Astrocyte (in vitro differentiated cells and primary cell): Measurements from ENCODE around the gene TMEM151A. TPM values are rescaled to one million over a fixed set of nuclear protein-coding genes. Genes with fewer than 3 reads are reported as not detected.

Experiments used
- DNase-seq: peaks from one replicate; pipeline ENCODE4 v3.0.0-alpha.2; 2010; ENCODE audit warnings: low read depth
- FAIRE-seq: peaks from 2 replicates; lab custom pipeline; 2011; peaks lifted over from hg19 to GRCh38; lab: Jason Lieb, UNC
- H2AFZ ChIP-seq: 2 replicates; pipeline ENCODE4 v1.6.0; 2012; ENCODE audit warnings: low read depth, low read length, inconsistent platforms
- H3K27ac ChIP-seq: 2 replicates; pipeline ENCODE4 v1.5.1; 2011; ENCODE audit warnings: low read depth, low read length, inconsistent platforms
- H3K27me3 ChIP-seq: 2 replicates; pipeline ENCODE4 v1.6.0; 2011; ENCODE audit warnings: low read length, inconsistent platforms; ENCODE audit not compliant: insufficient read depth
- H3K36me3 ChIP-seq: 2 replicates; pipeline ENCODE4 v1.5.1; 2011; ENCODE audit warnings: low read length, inconsistent platforms; ENCODE audit not compliant: insufficient read depth
- H3K4me1 ChIP-seq: 2 replicates; pipeline ENCODE4 v1.5.1; 2011; ENCODE audit warnings: low read length, inconsistent platforms; ENCODE audit not compliant: insufficient read depth
- H3K4me2 ChIP-seq: 2 replicates; pipeline ENCODE4 v1.6.0; 2012; ENCODE audit warnings: low read length, inconsistent platforms
- H3K4me3 ChIP-seq: 2 replicates; pipeline ENCODE4 v1.5.1; 2011; ENCODE audit warnings: low read depth, mild to moderate bottlenecking, low read length, inconsistent platforms; ENCODE audit not compliant: insufficient read depth
- H3K79me2 ChIP-seq: 2 replicates; pipeline ENCODE4 v1.6.0; 2012; ENCODE audit warnings: mild to moderate bottlenecking, low read length, inconsistent platforms; ENCODE audit not compliant: insufficient read depth
- H3K9ac ChIP-seq: 2 replicates; pipeline ENCODE4 v1.6.0; 2012; ENCODE audit warnings: mild to moderate bottlenecking, low read length, inconsistent platforms
- H3K9me3 ChIP-seq: 2 replicates; pipeline ENCODE4 v1.5.1; 2012; ENCODE audit warnings: low read depth, mild to moderate bottlenecking, low read length, inconsistent platforms; ENCODE audit not compliant: insufficient read depth
- H4K20me1 ChIP-seq: 2 replicates; pipeline ENCODE4 v1.6.0; 2012; ENCODE audit warnings: low read length, inconsistent platforms; ENCODE audit not compliant: insufficient read depth
- H3K27ac Mint-ChIP-seq: one replicate; pipeline ENCODE4 v1.8.0; 2021; ENCODE audit warnings: mild to moderate bottlenecking, mixed read lengths; ENCODE audit not compliant: unreplicated experiment
- H3K27me3 Mint-ChIP-seq: one replicate; pipeline ENCODE4 v1.8.0; 2021; ENCODE audit warnings: low read depth, mixed read lengths; ENCODE audit not compliant: unreplicated experiment
- H3K36me3 Mint-ChIP-seq: one replicate; pipeline ENCODE4 v1.8.0; 2021; ENCODE audit warnings: low read depth, mixed read lengths; ENCODE audit not compliant: unreplicated experiment
- H3K4me1 Mint-ChIP-seq: one replicate; pipeline ENCODE4 v1.8.0; 2021; ENCODE audit warnings: low read depth, mixed read lengths; ENCODE audit not compliant: unreplicated experiment
- H3K4me3 Mint-ChIP-seq: one replicate; pipeline ENCODE4 v1.8.0; 2021; ENCODE audit warnings: mild to moderate bottlenecking, moderate library complexity, mixed read lengths; ENCODE audit not compliant: unreplicated experiment
- H3K9me3 Mint-ChIP-seq: one replicate; pipeline ENCODE4 v1.8.0; 2021; ENCODE audit warnings: mild to moderate bottlenecking, mixed read lengths; ENCODE audit not compliant: unreplicated experiment
- EZH2 ChIP-seq: IDR thresholded peaks from 2 replicates; pipeline ENCODE4 v1.6.1; 2012; ENCODE audit warnings: mild to moderate bottlenecking, low read length, inconsistent platforms; ENCODE audit not compliant: insufficient read depth
- total RNA-seq: library from RNA; stranded (reverse); gene quantifications from 2 replicates; pipeline ENCODE4 v1.2.1, GENCODE V29; 2021
- TF ChIP-seq, protein P1 (sequence below): IDR thresholded peaks from 2 replicates; pipeline ENCODE4 v1.5.1; 2011; ENCODE audit warnings: low read depth, mild to moderate bottlenecking, inconsistent platforms, low read length, moderate library complexity; ENCODE audit not compliant: insufficient read depth

Gene TMEM151A
- total RNA-seq, 1 donor from 2014 or later: 2.0 TPM

DNA sequence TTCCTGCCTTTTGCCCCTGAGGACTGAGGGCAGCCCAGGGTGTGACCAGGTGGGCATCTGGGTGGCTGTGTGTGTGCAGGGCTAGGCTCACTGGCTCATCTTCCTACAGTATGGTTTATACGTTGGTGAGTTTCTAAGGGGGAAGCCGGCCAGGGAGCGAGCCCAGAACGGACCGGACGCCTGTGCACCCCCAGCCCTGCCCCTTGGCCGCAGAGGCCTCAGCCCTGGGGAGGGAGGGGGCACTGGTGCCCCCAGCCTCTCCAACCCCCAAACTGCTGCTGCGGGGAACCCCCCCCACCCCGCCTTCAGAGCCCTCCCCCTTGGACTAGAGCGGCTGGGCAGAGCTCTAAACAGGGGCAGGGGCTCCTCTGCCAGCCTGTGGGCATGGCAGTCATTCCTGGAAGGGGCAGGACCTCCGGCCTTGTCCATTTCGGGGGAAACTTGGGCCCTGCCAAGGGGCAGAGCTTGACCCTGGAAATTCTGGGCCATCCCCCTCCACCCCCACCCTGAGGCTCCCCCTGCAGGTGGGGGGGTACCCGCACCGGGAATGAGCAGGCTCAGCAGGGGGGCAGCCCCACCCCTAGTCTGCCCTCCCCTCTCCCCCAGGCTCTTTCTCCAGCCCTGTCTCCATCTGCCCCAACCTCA, 8.1 kb upstream of the TMEM151A start:
- H3K27ac Mint-ChIP-seq: no peak overlapping the region

DNA sequence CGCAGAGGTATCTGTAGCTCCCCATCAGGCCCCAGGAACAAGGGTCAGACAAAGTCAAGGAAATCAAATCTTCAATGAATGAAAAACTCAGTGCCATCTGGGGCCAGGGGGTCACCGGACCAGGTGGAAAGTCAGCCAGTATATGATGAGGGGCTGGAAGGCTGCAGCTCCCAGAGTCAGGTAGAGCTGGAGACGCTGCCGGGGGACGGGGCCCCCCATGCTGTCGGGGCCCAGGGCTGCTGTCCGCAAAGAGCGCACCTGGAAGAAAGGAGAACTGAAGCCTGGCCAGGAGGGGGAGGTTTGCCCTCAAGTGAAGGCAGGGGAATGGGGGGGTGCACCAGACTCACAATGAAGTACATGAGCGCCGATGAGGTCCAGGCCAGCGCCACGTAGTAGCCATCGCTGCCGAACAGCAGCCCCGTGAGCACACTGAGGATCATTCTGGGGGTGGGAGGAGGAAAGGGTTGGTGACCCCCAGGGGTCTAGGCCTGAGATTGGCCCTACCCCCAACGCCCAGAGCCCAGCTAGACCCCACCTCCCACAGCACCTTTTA, 7.1 kb upstream of the TMEM151A start:
- H4K20me1 ChIP-seq: peaks cover 69% of the 10 kb centered on the region
- H3K36me3 ChIP-seq: peaks cover 7% of the 10 kb centered on the region
- H3K27me3 ChIP-seq: no peaks in the 10 kb centered on the region
- H3K4me2 ChIP-seq: no peak overlapping the region
- H3K36me3 Mint-ChIP-seq: peaks cover 2% of the 10 kb centered on the region
- no peak overlapping the region for H3K27ac ChIP-seq
- no peak for TF ChIP-seq EZH2
- TF ChIP-seq, protein P1, sequence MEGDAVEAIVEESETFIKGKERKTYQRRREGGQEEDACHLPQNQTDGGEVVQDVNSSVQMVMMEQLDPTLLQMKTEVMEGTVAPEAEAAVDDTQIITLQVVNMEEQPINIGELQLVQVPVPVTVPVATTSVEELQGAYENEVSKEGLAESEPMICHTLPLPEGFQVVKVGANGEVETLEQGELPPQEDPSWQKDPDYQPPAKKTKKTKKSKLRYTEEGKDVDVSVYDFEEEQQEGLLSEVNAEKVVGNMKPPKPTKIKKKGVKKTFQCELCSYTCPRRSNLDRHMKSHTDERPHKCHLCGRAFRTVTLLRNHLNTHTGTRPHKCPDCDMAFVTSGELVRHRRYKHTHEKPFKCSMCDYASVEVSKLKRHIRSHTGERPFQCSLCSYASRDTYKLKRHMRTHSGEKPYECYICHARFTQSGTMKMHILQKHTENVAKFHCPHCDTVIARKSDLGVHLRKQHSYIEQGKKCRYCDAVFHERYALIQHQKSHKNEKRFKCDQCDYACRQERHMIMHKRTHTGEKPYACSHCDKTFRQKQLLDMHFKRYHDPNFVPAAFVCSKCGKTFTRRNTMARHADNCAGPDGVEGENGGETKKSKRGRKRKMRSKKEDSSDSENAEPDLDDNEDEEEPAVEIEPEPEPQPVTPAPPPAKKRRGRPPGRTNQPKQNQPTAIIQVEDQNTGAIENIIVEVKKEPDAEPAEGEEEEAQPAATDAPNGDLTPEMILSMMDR: no peak
- H3K27me3 Mint-ChIP-seq: no peaks in the 10 kb centered on the region
- H3K27ac Mint-ChIP-seq: no peak overlapping the region
- no peak overlapping the region for H3K4me3 ChIP-seq
- peaks cover 28% of the 10 kb centered on the region for H3K4me1 ChIP-seq
- H3K9me3 Mint-ChIP-seq: no peaks in the 10 kb centered on the region
- H3K9me3 ChIP-seq: no peaks in the 10 kb centered on the region
- H3K4me3 Mint-ChIP-seq: no peak overlapping the region
- H2AFZ ChIP-seq: no peak overlapping the region
- FAIRE-seq: no peak
- H3K79me2 ChIP-seq: peaks cover 42% of the 10 kb centered on the region
- DNase-seq: no peak
- H3K4me1 Mint-ChIP-seq: peaks cover 10% of the 10 kb centered on the region
- H3K9ac ChIP-seq: no peak overlapping the region

More for the DNA sequence above, 8.1 kb upstream of the TMEM151A start:
- DNase-seq (no peak), FAIRE-seq (no peak)
- Mint-ChIP-seq H3K4me3 (no peak overlapping the region), H3K4me1 (peaks cover 10% of the 10 kb centered on the region), H3K36me3 (peaks cover 2% of the 10 kb centered on the region), H3K27me3 (no peaks in the 10 kb centered on the region), H3K9me3 (no peaks in the 10 kb centered on the region)
- Histone ChIP-seq H3K4me1 (peaks cover 28% of the 10 kb centered on the region), H2AFZ (no peak overlapping the region), H3K27ac (no peak overlapping the region), H3K79me2 (peaks cover 41% of the 10 kb centered on the region), H3K4me2 (no peak overlapping the region), H3K4me3 (no peak overlapping the region), H4K20me1 (peaks cover 76% of the 10 kb centered on the region), H3K9me3 (no peaks in the 10 kb centered on the region), H3K36me3 (peaks cover 7% of the 10 kb centered on the region), H3K9ac (no peak overlapping the region), H3K27me3 (no peaks in the 10 kb centered on the region)
- TF ChIP-seq, protein P1: no peak
- TF ChIP-seq EZH2: no peak
